Kidney epithelial cell (primary cell): Measurements from ENCODE around the gene SAT2. TPM values are rescaled to one million over a fixed set of nuclear protein-coding genes. Genes with fewer than 3 reads are reported as not detected.
"Not testable (repeated sequence)": the region's sequence is repeated elsewhere in the genome, so short reads cannot be mapped to it uniquely, and the experiment has no call there.

Experiments
- DNase-seq: peaks from one replicate; pipeline ENCODE4 v3.0.0-alpha.2; 2010; ENCODE audit warnings: low read depth
- H3K27me3 ChIP-seq: 2 replicates; pipeline ENCODE4 v1.6.0; 2011; ENCODE audit warnings: low read length; ENCODE audit not compliant: control insufficient read depth, insufficient read depth
- H3K36me3 ChIP-seq: 2 replicates; pipeline ENCODE4 v1.5.1; 2011; ENCODE audit warnings: low read length; ENCODE audit not compliant: control insufficient read depth, insufficient read depth
- H3K4me3 ChIP-seq: 2 replicates; pipeline ENCODE4 v1.5.1; 2011; ENCODE audit warnings: low read depth, mild to moderate bottlenecking, control low read depth, low read length
- CTCF ChIP-seq: IDR thresholded peaks from 2 replicates; pipeline ENCODE4 v1.5.1; 2011; ENCODE audit warnings: mild to moderate bottlenecking, moderate library complexity, low read length, control low read depth, inconsistent platforms; ENCODE audit not compliant: insufficient read depth, poor library complexity, severe bottlenecking
- total RNA-seq: library from RNA; depleted of rRNA; stranded (reverse); fragments of >200 nt; gene quantifications from 2 replicates; pipeline ENCODE4 v1.2.3, GENCODE V29; 2015

SAT2 gene
- total RNA-seq, 1 donor from 2014 or later, result 76.0 TPM

DNA sequence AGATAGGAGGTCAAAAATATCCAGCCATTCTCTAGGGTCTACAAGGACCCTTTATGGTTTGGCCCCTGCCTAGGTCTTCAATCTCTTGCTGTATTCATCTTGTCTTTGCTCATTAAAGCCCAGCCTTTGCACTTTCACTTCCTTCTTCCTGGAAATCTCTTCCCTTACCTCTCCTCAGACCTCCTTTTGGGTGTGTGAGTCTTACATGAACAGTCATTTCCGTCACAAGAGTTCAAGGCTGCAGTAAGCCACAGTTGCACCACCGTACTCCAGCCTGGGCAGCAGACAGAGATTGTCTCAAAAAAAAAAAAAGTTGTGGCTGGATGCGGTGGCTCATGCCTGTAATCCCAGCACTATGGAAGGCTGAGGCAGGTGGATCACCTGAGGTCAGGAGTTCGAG lies 17.2 kb upstream of the SAT2 start:
- no peak for DNase-seq
- TF ChIP-seq CTCF, result no peak
- H3K36me3 ChIP-seq, result no peaks in the 10 kb centered on the region

DNA sequence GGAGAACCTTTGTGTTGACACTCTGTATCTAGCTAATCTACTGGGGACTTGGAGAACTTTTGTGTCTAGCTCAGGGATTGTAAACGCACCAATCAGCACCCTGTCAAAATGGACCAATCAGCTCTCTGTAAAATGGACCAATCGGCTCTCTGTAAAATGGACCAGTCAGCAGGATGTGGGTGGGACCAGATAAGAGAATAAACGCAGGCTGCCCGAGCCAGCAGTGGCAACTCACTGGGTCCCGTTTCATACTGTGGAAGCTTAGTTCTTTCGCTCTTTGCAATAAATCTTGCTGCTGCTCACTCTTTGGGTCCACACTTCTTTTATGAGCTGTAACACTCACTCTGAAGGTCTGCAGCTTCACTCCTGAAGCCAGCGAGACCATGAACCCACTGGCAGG lies 14.0 kb upstream of the SAT2 start:
- not testable (repeated sequence) for DNase-seq, H3K36me3 ChIP-seq, H3K4me3 ChIP-seq, H3K27me3 ChIP-seq

More for the DNA sequence above, 17.2 kb upstream of the SAT2 start:
- H3K27me3 ChIP-seq, result peaks cover under 1% of the 10 kb centered on the region
- no peak overlapping the region for H3K4me3 ChIP-seq

GRCh38 chr17:7640783-7641182 lies 13.2 kb upstream of the SAT2 start:
- H3K36me3 ChIP-seq, result no peaks in the 10 kb centered on the region
- H3K27me3 ChIP-seq, result no peaks in the 10 kb centered on the region
- H3K4me3 ChIP-seq, result no peak overlapping the region
- DNase-seq, result no peak
- TF ChIP-seq CTCF, result no peak

GRCh38 chr17:7636163-7636562 lies 8.5 kb upstream of the SAT2 start:
- H3K4me3 ChIP-seq, result no peak overlapping the region
- TF ChIP-seq CTCF, result no peak
- no peak for DNase-seq
- H3K27me3 ChIP-seq, result peaks cover 2% of the 10 kb centered on the region
- no peaks in the 10 kb centered on the region for H3K36me3 ChIP-seq

GRCh38 chr17:7634384-7634783 lies 6.8 kb upstream of the SAT2 start:
- DNase-seq, result no peak
- peak; percentile 61 for TF ChIP-seq CTCF

GRCh38 chr17:7633093-7633492 lies 5.5 kb upstream of the SAT2 start:
- Histone ChIP-seq H3K27me3 (peaks cover 2% of the 10 kb centered on the region), H3K36me3 (no peaks in the 10 kb centered on the region), H3K4me3 (no peak overlapping the region)
- no peak for DNase-seq
- no peak for TF ChIP-seq CTCF

More at GRCh38 chr17:7634384-7634783, 6.8 kb upstream of the SAT2 start:
- peaks cover 2% of the 10 kb centered on the region for H3K27me3 ChIP-seq
- H3K4me3 ChIP-seq, result no peak overlapping the region
- no peaks in the 10 kb centered on the region for H3K36me3 ChIP-seq
